Fibroblast of mammary gland (primary cell): Measurements from ENCODE around the gene TINCR.

Source experiments
- DNase-seq: peaks from one replicate; pipeline ENCODE4 v3.0.0-alpha.2; 2010; ENCODE audit warnings: low read depth
- H3K4me3 ChIP-seq: 2 replicates; pipeline ENCODE4 v1.5.1; 2011; ENCODE audit warnings: low read depth, mild to moderate bottlenecking, low read length, moderate library complexity; ENCODE audit not compliant: control insufficient read depth
- TF ChIP-seq, protein P1 (sequence below): conservative IDR thresholded peaks from 2 replicates; pipeline ENCODE4 v1.5.1; 2011; ENCODE audit warnings: low read depth, low read length, inconsistent platforms; ENCODE audit not compliant: control insufficient read depth, insufficient read depth

TINCR gene

GRCh38 chr19:5524081-5524480, 43.7 kb downstream of the TINCR start:
- TF ChIP-seq, protein P1, sequence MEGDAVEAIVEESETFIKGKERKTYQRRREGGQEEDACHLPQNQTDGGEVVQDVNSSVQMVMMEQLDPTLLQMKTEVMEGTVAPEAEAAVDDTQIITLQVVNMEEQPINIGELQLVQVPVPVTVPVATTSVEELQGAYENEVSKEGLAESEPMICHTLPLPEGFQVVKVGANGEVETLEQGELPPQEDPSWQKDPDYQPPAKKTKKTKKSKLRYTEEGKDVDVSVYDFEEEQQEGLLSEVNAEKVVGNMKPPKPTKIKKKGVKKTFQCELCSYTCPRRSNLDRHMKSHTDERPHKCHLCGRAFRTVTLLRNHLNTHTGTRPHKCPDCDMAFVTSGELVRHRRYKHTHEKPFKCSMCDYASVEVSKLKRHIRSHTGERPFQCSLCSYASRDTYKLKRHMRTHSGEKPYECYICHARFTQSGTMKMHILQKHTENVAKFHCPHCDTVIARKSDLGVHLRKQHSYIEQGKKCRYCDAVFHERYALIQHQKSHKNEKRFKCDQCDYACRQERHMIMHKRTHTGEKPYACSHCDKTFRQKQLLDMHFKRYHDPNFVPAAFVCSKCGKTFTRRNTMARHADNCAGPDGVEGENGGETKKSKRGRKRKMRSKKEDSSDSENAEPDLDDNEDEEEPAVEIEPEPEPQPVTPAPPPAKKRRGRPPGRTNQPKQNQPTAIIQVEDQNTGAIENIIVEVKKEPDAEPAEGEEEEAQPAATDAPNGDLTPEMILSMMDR: no peak
- H3K4me3 ChIP-seq: no peak overlapping the region
- DNase-seq: no peak

DNA sequence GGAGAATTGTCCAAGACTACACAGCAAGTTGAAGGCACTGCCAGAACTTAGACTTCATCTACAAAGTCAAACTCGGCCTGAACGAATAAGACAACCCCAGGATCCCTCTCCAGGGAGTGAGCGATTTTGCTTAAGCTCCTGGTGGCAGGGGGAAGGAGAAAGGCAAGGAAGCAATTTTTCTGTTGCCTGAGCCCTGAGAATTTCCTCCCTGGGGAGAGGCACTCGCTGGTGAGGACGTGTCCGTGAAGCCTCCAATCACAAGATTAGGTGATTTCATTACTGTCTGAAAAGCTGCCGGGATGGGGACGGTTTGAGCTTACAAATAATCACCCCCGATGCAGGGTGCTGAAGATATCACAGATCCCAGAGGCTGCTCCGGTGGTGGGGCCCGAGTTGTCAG, 45.6 kb downstream of the TINCR start:
- no peak overlapping the region for H3K4me3 ChIP-seq
- TF ChIP-seq, protein P1: no peak
- DNase-seq: no peak

GRCh38 chr19:5520501-5520900, 47.3 kb downstream of the TINCR start:
- TF ChIP-seq, protein P1: no peak
- no peak overlapping the region for H3K4me3 ChIP-seq
- no peak for DNase-seq

- no peak overlapping the region for H3K4me3 ChIP-seq
- TF ChIP-seq, protein P1: no peak
- no peak for DNase-seq
Measured at GRCh38 chr19:5519076-5519475, 48.7 kb downstream of the TINCR start.

GRCh38 chr19:5515737-5516136, 52.0 kb downstream of the TINCR start:
- H3K4me3 ChIP-seq: no peak overlapping the region
- TF ChIP-seq, protein P1: peak; percentile 24
- no peak for DNase-seq

GRCh38 chr19:5514001-5514400, 53.8 kb downstream of the TINCR start:
- no peak overlapping the region for H3K4me3 ChIP-seq
- no peak for DNase-seq
- TF ChIP-seq, protein P1: no peak

GRCh38 chr19:5512715-5513114, 55.0 kb downstream of the TINCR start:
- TF ChIP-seq, protein P1: no peak
- no peak for DNase-seq
- H3K4me3 ChIP-seq: no peak overlapping the region
